Measurements from ENCODE around the gene TMEM138.
A peak's percentile ranks its signal among the peaks of the same experiment; 100 is the strongest.

Gene TMEM138

DNA sequence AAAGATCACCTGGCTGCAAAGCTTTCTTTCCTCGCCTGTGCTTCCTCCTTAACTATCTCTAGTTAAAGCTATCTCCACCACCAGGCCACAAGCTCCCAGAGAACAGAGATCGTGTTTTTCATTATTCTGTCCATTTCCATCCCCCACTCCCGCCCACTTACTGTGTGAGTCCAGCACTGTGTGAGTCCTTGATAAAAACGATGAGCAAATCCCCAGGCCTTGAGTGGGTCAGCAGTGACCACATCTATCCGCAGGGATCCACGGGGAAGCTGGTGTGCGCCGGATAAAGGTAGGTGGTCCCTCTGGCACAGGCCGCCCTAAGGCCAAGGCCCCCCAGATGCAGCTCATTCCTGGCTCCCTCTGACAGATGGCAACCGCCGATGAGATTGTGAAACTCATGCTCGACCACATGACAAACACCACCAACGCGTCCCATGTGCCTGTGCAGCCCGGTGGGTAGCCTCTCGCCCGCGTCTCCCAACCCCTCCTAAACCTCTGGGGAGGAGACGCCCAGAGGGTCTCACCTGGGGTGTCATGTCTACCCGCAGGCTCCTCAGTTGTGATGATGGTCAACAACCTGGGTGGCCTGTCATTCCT, 19.9 kb upstream of the TMEM138 start:
- TF ChIP-seq, protein P1, sequence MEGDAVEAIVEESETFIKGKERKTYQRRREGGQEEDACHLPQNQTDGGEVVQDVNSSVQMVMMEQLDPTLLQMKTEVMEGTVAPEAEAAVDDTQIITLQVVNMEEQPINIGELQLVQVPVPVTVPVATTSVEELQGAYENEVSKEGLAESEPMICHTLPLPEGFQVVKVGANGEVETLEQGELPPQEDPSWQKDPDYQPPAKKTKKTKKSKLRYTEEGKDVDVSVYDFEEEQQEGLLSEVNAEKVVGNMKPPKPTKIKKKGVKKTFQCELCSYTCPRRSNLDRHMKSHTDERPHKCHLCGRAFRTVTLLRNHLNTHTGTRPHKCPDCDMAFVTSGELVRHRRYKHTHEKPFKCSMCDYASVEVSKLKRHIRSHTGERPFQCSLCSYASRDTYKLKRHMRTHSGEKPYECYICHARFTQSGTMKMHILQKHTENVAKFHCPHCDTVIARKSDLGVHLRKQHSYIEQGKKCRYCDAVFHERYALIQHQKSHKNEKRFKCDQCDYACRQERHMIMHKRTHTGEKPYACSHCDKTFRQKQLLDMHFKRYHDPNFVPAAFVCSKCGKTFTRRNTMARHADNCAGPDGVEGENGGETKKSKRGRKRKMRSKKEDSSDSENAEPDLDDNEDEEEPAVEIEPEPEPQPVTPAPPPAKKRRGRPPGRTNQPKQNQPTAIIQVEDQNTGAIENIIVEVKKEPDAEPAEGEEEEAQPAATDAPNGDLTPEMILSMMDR (IDR thresholded peaks at IDR 0.05), result no peak
- no peak for DNase-seq (ENCODE audit: low spot score)
- no peak overlapping the region for H3K27ac ChIP-seq
- H3K4me3 ChIP-seq, result no peak overlapping the region

DNA sequence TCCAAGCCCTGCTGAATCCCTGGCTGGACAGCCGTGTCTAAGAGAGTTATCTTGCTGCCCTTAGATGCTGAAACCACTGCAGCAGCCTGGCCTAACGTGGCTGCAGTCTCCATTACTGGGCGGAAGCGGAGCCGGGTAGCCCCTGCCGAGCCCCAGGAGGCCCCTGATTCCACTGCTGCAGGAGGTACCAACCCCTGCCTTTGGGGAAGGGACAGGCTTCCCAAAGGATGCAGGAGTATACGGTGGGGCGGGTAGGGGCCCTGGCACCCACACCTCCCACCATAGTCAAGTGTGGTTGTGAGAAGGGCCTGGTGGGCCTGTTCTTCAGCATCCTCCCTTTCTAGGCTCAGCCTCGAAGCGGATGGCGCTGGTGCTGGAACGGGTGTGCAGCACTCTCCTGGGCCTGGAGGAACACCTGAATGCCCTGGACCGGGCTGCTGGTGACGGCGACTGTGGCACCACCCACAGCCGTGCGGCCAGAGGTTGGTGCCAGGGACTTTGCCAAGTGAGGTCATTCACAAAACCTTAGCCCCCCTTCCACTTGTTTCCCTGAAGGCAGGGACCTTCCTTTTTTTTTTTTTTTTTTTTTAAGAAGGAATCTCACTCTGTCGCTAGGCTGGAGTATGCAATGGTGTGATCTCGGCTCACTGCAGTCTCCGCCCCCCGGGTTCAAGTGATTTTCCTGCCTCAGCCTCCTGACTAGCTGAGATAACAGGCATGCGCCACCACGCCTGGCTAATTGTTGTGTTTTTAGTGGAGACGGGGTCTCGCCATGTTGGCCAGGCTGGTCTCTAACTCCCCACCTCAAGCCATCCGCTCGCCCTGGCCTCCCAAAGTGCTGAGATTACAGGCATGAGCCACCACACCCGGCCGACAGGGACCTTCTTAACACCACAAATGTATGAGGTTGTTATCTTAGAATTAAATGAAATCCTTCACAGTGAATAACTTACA, 18.1 kb upstream of the TMEM138 start:
- TF ChIP-seq, protein P1 (IDR thresholded peaks at IDR 0.05), result no peak
- Histone ChIP-seq H3K4me3 (no peak overlapping the region), H3K27ac (no peak overlapping the region)
- DNase-seq (ENCODE audit: low spot score), result peak; percentile 59

DNA sequence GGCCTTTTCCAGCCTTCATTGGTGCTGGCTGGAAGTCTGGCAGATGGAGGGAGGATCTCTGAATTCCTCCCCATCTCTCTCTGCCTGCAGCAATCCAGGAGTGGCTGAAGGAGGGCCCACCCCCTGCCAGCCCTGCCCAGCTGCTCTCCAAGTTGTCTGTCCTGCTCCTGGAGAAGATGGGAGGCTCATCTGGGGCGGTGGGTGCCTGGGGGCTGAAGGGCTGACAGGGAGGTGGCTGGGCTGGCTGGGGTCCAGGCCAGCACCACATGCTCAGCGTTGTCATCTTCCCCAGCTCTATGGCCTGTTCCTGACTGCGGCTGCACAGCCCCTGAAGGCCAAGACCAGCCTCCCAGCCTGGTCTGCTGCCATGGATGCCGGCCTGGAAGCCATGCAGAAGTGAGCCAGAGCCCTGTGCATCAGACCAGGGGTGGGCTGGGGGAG, 17.0 kb upstream of the TMEM138 start:
- TF ChIP-seq, protein P1 (IDR thresholded peaks at IDR 0.05), result no peak
- DNase-seq (ENCODE audit: low spot score), result peak; percentile 69
- peak overlapping the region in 1 of 2 donors; percentile 15 for H3K27ac ChIP-seq
- H3K4me3 ChIP-seq, result no peak overlapping the region

DNA sequence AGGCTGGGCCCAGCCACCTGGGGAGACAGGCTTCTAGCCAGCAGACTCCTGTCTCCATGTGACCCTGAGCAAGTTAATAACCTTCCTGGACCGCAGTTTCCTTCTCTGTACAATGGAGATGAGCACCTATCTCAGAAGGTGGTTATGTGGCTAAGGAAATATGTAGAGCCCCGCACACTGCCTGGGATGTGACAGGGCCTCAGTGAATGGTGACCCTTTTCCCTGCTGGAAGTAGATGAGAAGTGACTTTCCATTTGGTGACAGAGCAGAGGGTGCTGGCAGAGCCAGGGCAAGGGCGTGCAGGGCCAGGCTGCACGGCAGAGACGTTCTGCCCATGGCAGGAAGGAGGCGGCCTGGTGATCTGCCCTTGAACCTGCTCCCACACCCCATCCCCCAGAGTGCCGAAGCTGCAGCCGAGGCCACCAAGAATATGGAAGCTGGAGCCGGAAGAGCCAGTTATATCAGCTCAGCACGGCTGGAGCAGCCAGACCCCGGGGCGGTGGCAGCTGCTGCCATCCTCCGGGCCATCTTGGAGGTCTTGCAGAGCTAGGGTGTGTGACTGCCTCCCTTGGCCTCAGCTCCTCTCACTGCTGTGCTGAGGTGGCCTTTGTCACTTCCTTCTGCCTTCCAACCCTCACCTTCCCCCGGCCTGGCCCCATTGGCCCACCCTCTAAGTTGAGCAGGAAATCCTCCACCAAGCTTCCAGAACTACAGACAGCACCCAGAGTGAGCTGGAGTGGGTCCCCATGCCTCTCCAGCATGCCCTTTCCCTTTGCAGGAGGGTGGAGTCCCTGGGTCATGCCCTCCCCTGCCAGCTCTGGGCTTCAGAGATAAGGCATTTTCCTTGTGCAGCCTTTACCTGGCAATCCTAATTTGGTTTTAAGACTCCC, 16.0 kb upstream of the TMEM138 start:
- TF ChIP-seq, protein P1 (IDR thresholded peaks at IDR 0.05), result no peak
- DNase-seq (ENCODE audit: low spot score), result no peak
- Histone ChIP-seq H3K27ac (no peak overlapping the region), H3K4me3 (no peak overlapping the region)

DNA sequence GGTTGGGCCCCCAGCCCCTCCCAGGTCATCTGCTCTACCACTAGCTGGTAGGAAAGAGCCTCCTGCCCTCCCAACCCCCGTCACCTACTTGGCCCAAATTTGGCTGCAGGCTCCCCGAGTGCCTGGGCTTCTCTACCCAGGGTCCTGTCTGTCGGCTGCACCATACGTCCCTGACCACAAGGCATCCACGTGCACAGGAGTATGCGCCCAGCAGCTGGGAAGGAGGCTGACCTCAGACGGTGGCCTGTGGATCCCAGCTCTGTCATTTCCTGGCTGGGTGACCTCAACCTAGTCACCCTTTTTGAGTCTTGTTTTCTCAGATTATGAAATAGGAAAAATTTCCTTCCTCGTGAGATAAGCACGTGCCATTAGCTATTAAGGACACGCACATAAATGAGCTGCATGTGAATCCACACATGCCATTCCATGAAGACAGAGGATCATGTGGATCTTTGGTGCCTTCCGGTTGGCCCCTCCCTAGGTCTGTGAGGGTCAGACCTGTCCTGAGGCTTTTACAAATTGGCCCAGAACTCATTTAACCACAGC, 14.2 kb upstream of the TMEM138 start:
- Histone ChIP-seq H3K27ac (peak overlapping the region in 1 of 2 donors; percentile 31), H3K4me3 (no peak overlapping the region)
- TF ChIP-seq, protein P1 (IDR thresholded peaks at IDR 0.05), result no peak
- DNase-seq (ENCODE audit: low spot score), result peak; percentile 74

DNA sequence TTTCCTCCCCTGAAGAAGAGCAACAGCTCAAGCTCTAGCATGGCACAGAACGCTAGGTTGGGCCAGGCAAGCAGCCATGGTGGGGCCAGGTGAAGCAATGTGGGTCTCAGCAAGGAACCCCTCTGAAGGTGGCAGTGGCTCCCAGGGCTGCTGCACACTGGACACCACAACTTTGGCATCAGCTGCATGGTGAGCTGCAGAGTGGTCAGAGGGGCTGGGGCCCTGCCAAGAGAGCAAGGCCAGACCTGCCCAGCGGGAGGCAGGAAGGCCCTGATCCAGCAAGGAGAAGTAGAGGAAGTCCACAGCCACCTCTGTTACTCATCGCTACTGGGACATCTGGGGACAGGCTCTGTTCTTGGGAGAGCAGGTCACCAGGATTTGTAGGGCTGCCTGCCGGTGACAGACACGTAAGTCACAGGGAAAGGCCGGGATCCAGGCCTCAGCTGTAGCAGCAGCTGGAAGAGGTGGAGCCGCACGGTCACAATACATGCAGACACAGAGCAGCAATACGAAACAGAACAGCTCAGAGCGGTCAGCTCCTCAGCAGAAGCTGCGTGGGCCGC, 12.9 kb upstream of the TMEM138 start:
- H3K27ac ChIP-seq, result no peak overlapping the region
- peak; percentile 59 for DNase-seq (ENCODE audit: low spot score)
- no peak overlapping the region for H3K4me3 ChIP-seq
- TF ChIP-seq, protein P1 (IDR thresholded peaks at IDR 0.05), result no peak

Data from coronary artery (tissue), 2 donors.